Epithelial cell of esophagus (primary cell): ENCODE results near the gene CHCHD3.

ENCODE experiments used
- DNase-seq: peaks from one replicate; pipeline ENCODE4 v3.0.0; 2010; ENCODE audit warnings: low read depth
- H3K4me3 ChIP-seq: 2 replicates; pipeline ENCODE4 v1.5.1; 2011; ENCODE audit warnings: mild to moderate bottlenecking, low read length, control low read depth
- CTCF ChIP-seq: IDR thresholded peaks from 2 replicates; pipeline ENCODE4 v1.5.1; 2011; ENCODE audit warnings: low read depth, mild to moderate bottlenecking, low read length, control low read depth, inconsistent platforms; ENCODE audit not compliant: insufficient read depth; ENCODE audit errors: missing control alignments

CHCHD3 gene

GRCh38 chr7:132856416-132856815, 225.5 kb downstream of the CHCHD3 start:
- H3K4me3 ChIP-seq, result no peak overlapping the region
- DNase-seq, result no peak
- TF ChIP-seq CTCF, result no peak

DNA sequence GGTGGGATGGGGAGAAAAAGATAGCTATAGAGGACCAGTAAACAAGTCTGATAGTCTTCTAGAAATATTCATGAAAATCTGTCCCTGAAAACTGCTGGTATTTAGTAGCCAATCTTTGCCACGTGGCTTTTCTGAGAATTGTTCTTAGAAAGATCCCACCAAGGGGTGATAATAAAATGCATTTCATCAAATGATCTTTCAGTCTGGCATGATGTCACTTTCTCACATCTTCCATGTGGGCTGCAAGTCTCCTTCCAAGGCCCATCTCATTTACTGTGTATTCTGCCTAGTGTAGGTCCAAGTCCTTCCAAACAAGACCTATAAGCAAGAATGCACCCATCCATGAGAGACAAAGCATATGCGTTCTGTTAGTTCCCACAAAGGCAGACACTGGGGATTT, 226.0 kb downstream of the CHCHD3 start:
- H3K4me3 ChIP-seq, result no peak overlapping the region
- DNase-seq, result no peak
- no peak for TF ChIP-seq CTCF

GRCh38 chr7:132854238-132854637, 227.7 kb downstream of the CHCHD3 start:
- TF ChIP-seq CTCF, result no peak
- DNase-seq, result no peak
- no peak overlapping the region for H3K4me3 ChIP-seq

DNA sequence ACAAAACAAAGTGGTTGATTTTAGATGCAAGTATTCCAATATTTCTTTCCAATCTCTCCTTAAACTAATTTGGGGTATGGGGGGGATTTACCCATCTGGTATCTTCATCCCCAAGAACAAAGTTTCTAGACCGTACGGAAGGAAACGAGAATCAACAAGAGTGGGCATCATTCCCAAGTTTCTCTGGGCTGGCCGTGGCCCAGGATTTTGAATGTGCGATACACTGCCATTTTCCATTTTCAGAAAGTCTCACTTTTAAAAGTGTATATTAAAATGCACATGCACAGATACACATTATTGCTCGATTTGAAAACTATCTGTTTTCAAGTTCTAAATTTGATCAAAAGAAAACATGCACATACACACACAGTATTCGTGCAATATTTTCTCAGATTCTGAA, 234.5 kb downstream of the CHCHD3 start:
- DNase-seq, result no peak
- H3K4me3 ChIP-seq, result no peak overlapping the region
- no peak for TF ChIP-seq CTCF

GRCh38 chr7:132846086-132846485, 235.8 kb downstream of the CHCHD3 start:
- no peak for DNase-seq
- H3K4me3 ChIP-seq, result no peak overlapping the region
- TF ChIP-seq CTCF, result no peak

GRCh38 chr7:132842478-132842877, 239.4 kb downstream of the CHCHD3 start:
- no peak overlapping the region for H3K4me3 ChIP-seq
- TF ChIP-seq CTCF, result no peak
- DNase-seq, result no peak

- no peak for TF ChIP-seq CTCF
- no peak for DNase-seq
- H3K4me3 ChIP-seq, result no peak overlapping the region
Observed at GRCh38 chr7:132840199-132840598, 241.7 kb downstream of the CHCHD3 start.
